Colonic mucosa (tissue), 4 donors: ENCODE measurements around the gene DHX9. TPM values are rescaled to one million over a fixed set of nuclear protein-coding genes. Genes with fewer than 3 reads are reported as not detected.

ENCODE experiments used
- DNase-seq: peaks from one replicate; pipeline ENCODE4 v3.0.0-alpha.2; 2020
- H3K27ac ChIP-seq: fragments of 200-600 bp; one replicate; pipeline ENCODE4 v1.8.0; 2021
- H3K27me3 ChIP-seq: fragments of 200-600 bp; one replicate; pipeline ENCODE4 v1.8.0; 2021
- H3K36me3 ChIP-seq: fragments of 200-600 bp; one replicate; pipeline ENCODE4 v1.8.0; 2021
- H3K4me1 ChIP-seq: fragments of 200-600 bp; one replicate; pipeline ENCODE4 v1.8.0; 2021; ENCODE audit warnings: mild to moderate bottlenecking
- H3K4me3 ChIP-seq: fragments of 200-600 bp; one replicate; pipeline ENCODE4 v1.8.0; 2021
- H3K9ac ChIP-seq, 2 donors: one replicate each; pipeline ENCODE4 v1.7.0; 2013; ENCODE audit warnings: control low read depth in 2 of 2, low read depth in 2 of 2, low read length in 2 of 2
- H3K9me3 ChIP-seq: fragments of 200-600 bp; one replicate; pipeline ENCODE4 v1.8.0; 2021
- CTCF ChIP-seq: fragments of 200-600 bp; IDR thresholded peaks from one replicate; pipeline ENCODE4 v1.8.0; 2022; ENCODE audit warnings: antibody characterized with exemption, mild to moderate bottlenecking
- intact Hi-C: fragments of 100-400 bp; cut with DNase I; formaldehyde crosslinking; loops from one replicate; pipeline ENCODE4 v1.14.1; 2022
- total RNA-seq, 2 donors: library from RNA; stranded (reverse); fragmentation: NEBNext Ultra II Directional in 1 of 2; extraction: Animal tissue kit (Norgen Biotek cat#: 25700) in 1 of 2; gene quantifications; one replicate each; pipeline ENCODE4 v1.2.1, GENCODE V29; 2021
- donor health status: healthy.
- donor health status: DM: no; HTN: no; CAD: no.
- donor health status: DM: no; HTN: no; CAD: no.

DHX9 gene
- total RNA-seq, 2 donors from 2014 or later = 99.2 to 164 TPM

- no peak for TF ChIP-seq CTCF
- intact Hi-C loops = no loop called here
- Histone ChIP-seq H3K4me3 (no peak overlapping the region), H3K9ac (no peak overlapping the region), H3K4me1 (no peaks in the 10 kb centered on the region), H3K9me3 (no peaks in the 10 kb centered on the region), H3K27me3 (no peaks in the 10 kb centered on the region), H3K36me3 (peaks cover 31% of the 10 kb centered on the region), H3K27ac (no peak overlapping the region)
- DNase-seq = no peak
Measured at GRCh38 chr1:182862827-182863226, 23.7 kb downstream of the DHX9 start.

- no peak for TF ChIP-seq CTCF
- no peak for DNase-seq
- no peak overlapping the region for H3K27ac ChIP-seq
- no peaks in the 10 kb centered on the region for H3K27me3 ChIP-seq
- peaks cover 29% of the 10 kb centered on the region for H3K36me3 ChIP-seq
- H3K9ac ChIP-seq = no peak overlapping the region
- H3K4me1 ChIP-seq = no peaks in the 10 kb centered on the region
- no peaks in the 10 kb centered on the region for H3K9me3 ChIP-seq
- intact Hi-C loops = no loop called here
- no peak overlapping the region for H3K4me3 ChIP-seq
Measured at GRCh38 chr1:182863940-182864339, 24.8 kb downstream of the DHX9 start.

GRCh38 chr1:182867861-182868260 is 28.7 kb downstream of the DHX9 start:
- Histone ChIP-seq H3K36me3 (peaks cover 18% of the 10 kb centered on the region), H3K4me1 (no peaks in the 10 kb centered on the region), H3K27me3 (no peaks in the 10 kb centered on the region), H3K4me3 (no peak overlapping the region), H3K9me3 (no peaks in the 10 kb centered on the region), H3K9ac (no peak overlapping the region), H3K27ac (no peak overlapping the region)
- TF ChIP-seq CTCF = no peak
- intact Hi-C loops = no loop called here
- DNase-seq = no peak

GRCh38 chr1:182869241-182869666 is 30.1 kb downstream of the DHX9 start:
- Histone ChIP-seq H3K36me3 (peaks cover 23% of the 10 kb centered on the region), H3K4me1 (no peaks in the 10 kb centered on the region), H3K9ac (no peak overlapping the region), H3K27me3 (no peaks in the 10 kb centered on the region), H3K9me3 (no peaks in the 10 kb centered on the region), H3K4me3 (no peak overlapping the region), H3K27ac (no peak overlapping the region)
- intact Hi-C loops = no loop called here
- TF ChIP-seq CTCF = no peak
- DNase-seq = no peak

GRCh38 chr1:182872881-182873280 is 33.7 kb downstream of the DHX9 start:
- TF ChIP-seq CTCF = no peak
- no peak for DNase-seq
- Histone ChIP-seq H3K27ac (no peak overlapping the region), H3K27me3 (no peaks in the 10 kb centered on the region), H3K4me1 (no peaks in the 10 kb centered on the region), H3K9ac (no peak overlapping the region), H3K36me3 (peaks cover 23% of the 10 kb centered on the region), H3K4me3 (no peak overlapping the region), H3K9me3 (no peaks in the 10 kb centered on the region)
- intact Hi-C loops = no loop called here

- Histone ChIP-seq H3K9ac (no peak overlapping the region), H3K4me1 (no peaks in the 10 kb centered on the region), H3K27me3 (no peaks in the 10 kb centered on the region), H3K36me3 (peaks cover 36% of the 10 kb centered on the region), H3K9me3 (no peaks in the 10 kb centered on the region), H3K4me3 (no peak overlapping the region), H3K27ac (no peak overlapping the region)
- intact Hi-C loops = no loop called here
- no peak for DNase-seq
- no peak for TF ChIP-seq CTCF
Measured at GRCh38 chr1:182875889-182876288, 36.7 kb downstream of the DHX9 start.
